K562 (cell line): ENCODE results near the gene TDRD12. TPM values are rescaled to one million over a fixed set of nuclear protein-coding genes. Genes with fewer than 3 reads are reported as not detected.
A peak's percentile ranks its signal among the peaks of the same experiment; 100 is the strongest.

Experiments
- CBFA2T3 ChIP-seq: fragments of 450-650 bp; IDR thresholded peaks from 2 replicates; pipeline ENCODE4 v1.6.1; 2017
- CEBPB ChIP-seq: fragments of 450-650 bp; IDR thresholded peaks from 2 replicates; pipeline ENCODE4 v1.6.1; 2016; ENCODE audit warnings: missing genetic modification characterization, missing compliant biosample characterization
- E2F8 ChIP-seq: fragments of 450-650 bp; IDR thresholded peaks from 2 replicates; pipeline ENCODE4 v1.7.1; 2018; ENCODE audit warnings: mild to moderate bottlenecking, low read depth; ENCODE audit not compliant: partially characterized antibody
- ETS1 ChIP-seq: conservative IDR thresholded peaks from 2 replicates; pipeline ENCODE4 v1.6.1; 2011; ENCODE audit warnings: low read depth, mild to moderate bottlenecking, low read length; ENCODE audit not compliant: control insufficient read depth
- FOXK2 ChIP-seq, 2 experiments: fragments of 450-650 bp; IDR thresholded peaks in 1 of 2; conservative IDR thresholded peaks in 1 of 2; 2 replicates each; pipeline ENCODE4 v1.6.1; 2016; ENCODE audit warnings: low read depth in 2 of 2, mild to moderate bottlenecking in 1 of 2
- GATA2 ChIP-seq: sonication (generic); formaldehyde crosslinking; IDR thresholded peaks from 2 replicates; pipeline ENCODE4 v1.4.0; 2020; ENCODE audit warnings: mild to moderate bottlenecking, missing genetic modification reagents
- MYNN ChIP-seq, 2 experiments: sonication (generic); formaldehyde crosslinking in 1 of 2; IDR thresholded peaks; 2 replicates each; pipeline versions ENCODE4 v1.5.0 to v1.6.1; 2016 to 2020; ENCODE audit warnings: antibody characterized with exemption in 1 of 2, missing genetic modification reagents in 1 of 2
- NFIC ChIP-seq: fragments of 450-650 bp; IDR thresholded peaks from 2 replicates; pipeline ENCODE4 v1.6.1; 2017; ENCODE audit warnings: mild to moderate bottlenecking, inconsistent platforms
- NR2C2 ChIP-seq, 2 experiments: fragments of 200-800 bp in 1 of 2; sonication (Bioruptor generic) in 1 of 2; sonication (generic) in 1 of 2; formaldehyde crosslinking in 1 of 2; IDR thresholded peaks; 2 replicates each; pipeline versions ENCODE4 v1.6.1 to v1.8.0; 2016 to 2022; ENCODE audit warnings: mild to moderate bottlenecking in 1 of 2, missing compliant biosample characterization in 1 of 2, missing genetic modification characterization in 1 of 2, missing genetic modification reagents in 1 of 2
- PCBP2 ChIP-seq: fragments of 200-400 bp; formaldehyde crosslinking; IDR thresholded peaks from 2 replicates; pipeline ENCODE4 v1.6.1; 2018; ENCODE audit warnings: low read length, low read depth, mild to moderate bottlenecking, moderate library complexity; ENCODE audit not compliant: poor library complexity, severe bottlenecking
- PHB2 ChIP-seq: fragments of 450-650 bp; IDR thresholded peaks from 2 replicates; pipeline ENCODE4 v1.6.1; 2017; ENCODE audit warnings: low read depth
- PURB ChIP-seq: sonication (generic); formaldehyde crosslinking; IDR thresholded peaks from 2 replicates; pipeline ENCODE4 v1.9.0; 2021; ENCODE audit warnings: low read depth, mild to moderate bottlenecking, missing genetic modification reagents
- SNRNP70 ChIP-seq: fragments of 200-400 bp; formaldehyde crosslinking; optimal IDR thresholded peaks from 2 replicates; pipeline ENCODE3; 2017; ENCODE audit warnings: low read depth, low read length
- TAF1 ChIP-seq: IDR thresholded peaks from 2 replicates; pipeline ENCODE4 v1.6.1; 2011; ENCODE audit warnings: mild to moderate bottlenecking, low read length, moderate library complexity; ENCODE audit not compliant: insufficient read depth, control insufficient read depth, severe bottlenecking; ENCODE audit errors: extremely low read depth
- TAL1 ChIP-seq: fragments of 450-650 bp; IDR thresholded peaks from 2 replicates; pipeline ENCODE4 v1.6.1; 2016; ENCODE audit warnings: mild to moderate bottlenecking
- TCF3 ChIP-seq: sonication (generic); formaldehyde crosslinking; IDR thresholded peaks from 2 replicates; pipeline ENCODE4 v1.4.0; 2020; ENCODE audit warnings: mild to moderate bottlenecking, missing genetic modification reagents
- TCFL5 ChIP-seq: fragments of 250-450 bp; sonication (Bioruptor Pico); conservative IDR thresholded peaks from 2 replicates; pipeline ENCODE4 v1.6.1; 2021; ENCODE audit warnings: mild to moderate bottlenecking, moderate library complexity, matching md5 sums
- TFAP4 ChIP-seq: sonication (generic); formaldehyde crosslinking; IDR thresholded peaks from 2 replicates; pipeline ENCODE4 v1.8.0; 2022; ENCODE audit warnings: missing genetic modification reagents, mild to moderate bottlenecking, moderate library complexity, borderline replicate concordance
- TRIM24 ChIP-seq, 2 experiments: fragments of 450-650 bp; IDR thresholded peaks; 2 replicates each; pipeline ENCODE4 v1.6.1; 2016
- U2AF2 ChIP-seq: fragments of 200-400 bp; formaldehyde crosslinking; optimal IDR thresholded peaks from 2 replicates; pipeline ENCODE3; 2017; ENCODE audit warnings: low read depth, mild to moderate bottlenecking, low read length
- ZNF121 ChIP-seq: sonication (generic); formaldehyde crosslinking; conservative IDR thresholded peaks from 2 replicates; pipeline ENCODE4 v1.8.0; 2022; ENCODE audit warnings: missing genetic modification reagents
- ZNF512 ChIP-seq: IDR thresholded peaks from 2 replicates; pipeline ENCODE4 v1.6.1; 2016; ENCODE audit warnings: missing genetic modification characterization, missing compliant biosample characterization
- ZNF780A ChIP-seq: fragments of 250-450 bp; sonication (Bioruptor Pico); IDR thresholded peaks from 2 replicates; pipeline ENCODE4 v1.5.0; 2021; ENCODE audit warnings: mild to moderate bottlenecking
- polyA plus RNA-seq, 8 experiments: library from polyadenylated mRNA; depleted of rRNA in 4 of 8; stranded (reverse) in 5 of 8; unstranded in 3 of 8; fragments of >200 nt; fragmentation: Nextera tagmentation in 2 of 8; fragmentation: Illumina TruSeq in 1 of 8; extraction: Ambion mirVana in 2 of 8; extraction: Trizol in 1 of 8; gene quantifications; 2 replicates each; pipeline versions ENCODE4 v1.2.1 to v1.2.3, GENCODE V29; 2011 to 2014; ENCODE audit warnings: inconsistent platforms in 1 of 8, missing spikeins in 1 of 8
- total RNA-seq, 7 experiments: library from RNA; depleted of rRNA in 6 of 7; stranded (reverse); fragments of >200 nt in 6 of 7; fragmentation: Illumina TruSeq in 2 of 7; extraction: Trizol in 2 of 7; gene quantifications; 2 replicates each; pipeline versions ENCODE4 v1.2.1 to v1.2.3, GENCODE V29; 2011 to 2021; ENCODE audit warnings: low replicate concordance in 1 of 7

Gene TDRD12
- total and polyA plus RNA-seq, 9 of the 15 experiments (the other 6 are each of a cell fraction or from before 2014, with no cell fraction given) = 0.03 TPM; not detected in 8

GRCh38 chr19:32687681-32688080, 31.9 kb upstream of the TDRD12 start (continued):
- TF ChIP-seq E2F8 (no peak), ZNF121 (CRISPR knock-in tag) (peak; percentile 74), MYNN (IDR thresholded peaks at IDR 0.05) (0 out of 2 replicates have a peak, but pooled peaks have one; percentile 16), MYNN (CRISPR knock-in tag; IDR thresholded peaks at IDR 0.05) (no peak), TRIM24 (IDR thresholded peaks at IDR 0.05) (peak; percentile 18 to 41; a peak in 1 of 4 replicates), ZNF780A (no peak), ETS1 (no peak), PHB2 (peak; percentile 7; the same call in 1 of the 2 replicates), TAL1 (peak; percentile 78), NFIC (peak; percentile 32; the same call in 1 of the 2 replicates), TCF3 (CRISPR knock-in tag) (peak; percentile 78), U2AF2 (no peak), TCFL5 (CRISPR knock-in tag) (no peak), CEBPB (tag) (no peak), TFAP4 (CRISPR knock-in tag) (peak; percentile 56; the same call in 1 of the 2 replicates), GATA2 (peak; percentile 55; the same call in 1 of the 2 replicates), SNRNP70 (no peak), FOXK2 (conservative IDR thresholded peaks at IDR 0.05 in 1 of 2, IDR thresholded peaks at IDR 0.05 in 1 of 2; ENCODE audit: low read depth in 2 of 2) (peak in 1 of 2 experiments; percentile 52; a peak in 1 of 4 replicates), PURB (no peak), PCBP2 (no peak), ZNF512 (tag) (no peak), CBFA2T3 (peak; percentile 91), NR2C2 (CRISPR knock-in tag; IDR thresholded peaks at IDR 0.05) (no peak), NR2C2 (tag; IDR thresholded peaks at IDR 0.05) (no peak), TAF1 (no peak)
